Measurements from ENCODE around the gene TP53BP2.

- TF ChIP-seq CTCF (conservative IDR thresholded peaks at IDR 0.05; ENCODE audit: low read depth, low read length): no peak
- no peak for TF ChIP-seq EZH2 (IDR thresholded peaks at IDR 0.05; ENCODE audit: low read length, unreplicated experiment)
These were observed 71.5 kb downstream of the TP53BP2 start for GRCh38 chr1:223774134-223774814.

Measured in PC-3 (cell line).